Tibial artery (tissue), 4 donors: ENCODE data around the gene ZNF714.
A peak's percentile ranks its signal among the peaks of the same experiment; 100 is the strongest.

Experiments used
- DNase-seq, 2 donors: peaks; one replicate each; pipeline ENCODE4 v3.0.0-alpha.2; 2019
- H3K27ac ChIP-seq, 2 donors: fragments of 200-600 bp; sonication (generic) in 1 of 2; 1 replicate in 1 of 2; 2 replicates in 1 of 2; pipeline ENCODE4 v1.5.1; 2018 to 2019; ENCODE audit warnings: mild to moderate bottlenecking in 1 of 2
- H3K27me3 ChIP-seq, 2 donors: fragments of 200-600 bp; sonication (generic) in 1 of 2; one replicate each; pipeline versions ENCODE4 v1.5.1 to v1.6.0; 2016 to 2019
- H3K36me3 ChIP-seq, 3 donors: fragments of 200-600 bp; sonication (generic) in 2 of 3; one replicate each; pipeline ENCODE4 v1.5.1; 2016 to 2019; ENCODE audit warnings: mild to moderate bottlenecking in 2 of 3
- H3K4me1 ChIP-seq, 4 donors: fragments of 200-600 bp; sonication (generic) in 2 of 4; 1 replicate in 3 of 4; 2 replicates in 1 of 4; pipeline ENCODE4 v1.5.1; 2016 to 2019
- H3K4me3 ChIP-seq, 2 donors: fragments of 200-600 bp; sonication (generic) in 1 of 2; 1 replicate in 1 of 2; 2 replicates in 1 of 2; pipeline ENCODE4 v1.5.1; 2018 to 2019; ENCODE audit warnings: mild to moderate bottlenecking in 2 of 2
- H3K9me3 ChIP-seq, 3 donors: fragments of 200-600 bp; sonication (generic) in 1 of 3; one replicate each; pipeline ENCODE4 v1.5.1; 2016 to 2019
- CTCF ChIP-seq, 2 experiments: fragments of 200-600 bp in 1 of 2; fragments of 450-650 bp in 1 of 2; IDR thresholded peaks; one replicate each; pipeline ENCODE4 v1.5.1; 2017 to 2019; ENCODE audit warnings: antibody characterized with exemption in 2 of 2, mild to moderate bottlenecking in 1 of 2, moderate library complexity in 1 of 2
- intact Hi-C: fragments of 100-400 bp; cut with DNase I; formaldehyde crosslinking; loops from one replicate; pipeline ENCODE4 v1.15.0; 2023; ENCODE audit warnings: low total_unique reads

The ZNF714 gene

GRCh38 chr19:21082011-21082975, at the start of gene ZNF714:
Gene ZNF714, plus strand, starts transcription at chr19:21082203. Its CDS starts 16,066 bp downstream, at chr19:21098269.
- intact Hi-C loops: no loop called here
- Histone ChIP-seq H3K27ac (peak within 1 kb of the TSS; percentile 55 to 58), H3K9me3 (no peaks in the 10 kb centered on the region), H3K4me3 (peak within 1 kb of the TSS; percentile 60 to 73), H3K36me3 (no peaks in the 10 kb centered on the region), H3K27me3 (no peaks in the 10 kb centered on the region), H3K4me1 (peaks cover 0 to 7% (median 2%) of the 10 kb centered on the region in 4 donors)
- DNase-seq: peak; percentile 90 to 93
- no peak for TF ChIP-seq CTCF (IDR thresholded peaks at IDR 0.05)

DNA sequence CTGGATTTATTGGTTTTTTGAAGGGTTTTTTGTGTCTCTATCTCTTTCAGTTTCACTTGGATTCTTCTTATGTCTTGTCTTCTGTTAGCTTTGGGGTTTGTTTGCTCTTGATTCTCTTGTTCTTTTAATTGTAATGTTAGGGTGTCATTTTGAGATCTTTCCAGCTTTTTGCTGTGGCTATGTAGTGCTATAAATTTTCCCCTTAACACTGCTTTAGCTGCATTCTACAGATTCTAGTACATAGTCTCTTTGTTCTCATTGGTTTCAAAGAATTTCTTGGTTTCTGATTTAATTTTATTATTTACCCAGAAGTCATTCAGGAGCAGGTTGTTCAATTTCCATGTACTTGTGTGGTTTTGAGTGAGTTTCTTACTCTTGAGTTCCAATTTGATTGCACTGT, 37.0 kb upstream of the ZNF714 start:
- intact Hi-C loops: no loop called here
- H3K36me3 ChIP-seq: peaks cover 43 to 80% (median 70%) of the 10 kb centered on the region in 3 donors
- TF ChIP-seq CTCF (IDR thresholded peaks at IDR 0.05): no peak

DNA sequence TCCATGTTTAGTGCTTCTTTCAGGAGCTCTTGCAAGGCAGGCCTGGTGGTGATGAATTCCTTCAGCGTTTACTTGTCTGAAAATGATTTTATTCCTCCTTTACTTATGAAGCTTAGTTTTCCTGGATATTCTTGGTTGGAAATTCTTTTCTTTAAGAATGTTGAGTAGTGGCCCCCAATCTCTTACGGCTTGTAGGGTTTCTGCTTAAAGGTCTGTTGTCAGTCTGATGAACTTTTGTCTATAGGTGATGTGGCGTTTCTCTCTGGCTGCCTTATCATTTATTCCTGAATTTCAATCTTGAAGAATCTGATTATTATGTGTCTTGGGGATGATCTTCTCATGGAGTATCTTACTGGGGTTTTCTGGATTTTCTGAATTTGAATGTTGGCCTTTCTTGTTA, 35.5 kb upstream of the ZNF714 start:
- TF ChIP-seq CTCF (IDR thresholded peaks at IDR 0.05): no peak
- no peak for DNase-seq
- intact Hi-C loops: no loop called here
- Histone ChIP-seq H3K27ac (no peak overlapping the region), H3K9me3 (peaks cover 0 to 34% (median 14%) of the 10 kb centered on the region in 3 donors), H3K36me3 (peaks cover 51 to 82% (median 76%) of the 10 kb centered on the region in 3 donors), H3K4me1 (no peaks in the 10 kb centered on the region), H3K4me3 (no peak overlapping the region), H3K27me3 (no peaks in the 10 kb centered on the region)

More for the DNA sequence above, 37.0 kb upstream of the ZNF714 start:
- H3K9me3 ChIP-seq: peaks cover 0 to 28% (median 14%) of the 10 kb centered on the region in 3 donors
- H3K4me3 ChIP-seq: no peak overlapping the region
- H3K27me3 ChIP-seq: no peaks in the 10 kb centered on the region
- no peak overlapping the region for H3K27ac ChIP-seq
- no peak for DNase-seq
- H3K4me1 ChIP-seq: no peaks in the 10 kb centered on the region

DNA sequence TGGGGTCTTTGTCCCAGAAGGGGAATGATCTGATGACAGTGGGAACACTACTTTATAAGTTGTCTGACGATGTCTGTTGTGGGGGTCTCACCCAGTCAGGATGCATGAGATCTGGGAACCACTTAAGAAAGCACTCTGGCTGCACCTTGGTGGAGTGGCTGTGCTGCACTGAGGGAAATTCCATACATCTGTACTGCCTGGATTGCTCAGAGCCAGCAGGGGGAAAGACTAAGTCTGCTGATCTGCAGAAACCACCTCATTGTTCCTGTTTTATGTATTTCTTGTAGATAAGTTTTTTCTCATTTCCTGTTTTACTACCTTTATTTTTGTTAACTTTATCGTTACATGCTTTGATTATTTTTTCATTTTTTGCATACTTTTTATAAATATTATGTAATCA, 34.3 kb upstream of the ZNF714 start:
- no peak overlapping the region for H3K4me3 ChIP-seq
- H3K27me3 ChIP-seq: no peaks in the 10 kb centered on the region
- TF ChIP-seq CTCF (IDR thresholded peaks at IDR 0.05): no peak
- H3K36me3 ChIP-seq: peaks cover 49 to 82% (median 78%) of the 10 kb centered on the region in 3 donors
- H3K9me3 ChIP-seq: peaks cover 0 to 47% (median 14%) of the 10 kb centered on the region in 3 donors
- H3K4me1 ChIP-seq: no peaks in the 10 kb centered on the region
- DNase-seq: no peak
- no peak overlapping the region for H3K27ac ChIP-seq
- intact Hi-C loops: no loop called here

DNA sequence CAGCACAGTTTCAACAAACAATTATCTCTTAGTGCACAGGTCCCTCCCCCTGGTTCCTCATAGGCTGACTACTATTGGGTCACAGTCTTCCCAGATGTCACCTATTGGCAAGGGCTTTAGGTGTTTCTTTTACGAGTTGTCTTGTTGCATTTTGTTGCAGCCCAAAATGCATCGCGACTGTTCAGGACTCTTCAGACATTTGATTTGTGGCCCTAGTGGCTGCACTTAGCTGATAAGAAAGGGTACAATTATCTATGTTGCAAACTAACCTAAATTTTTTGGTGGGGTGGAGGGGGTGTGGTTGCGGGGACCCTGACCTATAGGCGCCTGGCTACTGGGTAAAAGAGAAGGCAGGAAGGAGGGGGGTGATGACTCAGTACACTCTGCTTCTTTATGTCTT, 29.1 kb upstream of the ZNF714 start:
- no peaks in the 10 kb centered on the region for H3K4me1 ChIP-seq
- no peak overlapping the region for H3K27ac ChIP-seq
- H3K4me3 ChIP-seq: no peak overlapping the region
- no peaks in the 10 kb centered on the region for H3K27me3 ChIP-seq
- intact Hi-C loops: no loop called here
- no peak for TF ChIP-seq CTCF (IDR thresholded peaks at IDR 0.05)
- peaks cover 60 to 91% (median 82%) of the 10 kb centered on the region in 3 donors for H3K36me3 ChIP-seq
- no peak for DNase-seq
- H3K9me3 ChIP-seq: peaks cover 0 to 68% (median 10%) of the 10 kb centered on the region in 3 donors
